Endothelial cell of umbilical vein (primary cell): ENCODE measurements around the gene NTRK2. TPM values are rescaled to one million over a fixed set of nuclear protein-coding genes. Genes with fewer than 3 reads are reported as not detected.

Experiments used
- BruUV-seq: library from RNA; stranded (reverse); fragments of 400-500 nt; replicated peaks from 2 replicates; lab custom pipeline; 2021; lab: Mats Ljungman, UMichigan
- CTCF ChIA-PET: fragments of 300-600, 350-600 bp; sonication (Branson Sonifier 250); formaldehyde crosslinking; loops from one replicate; lab custom pipeline; 2021; ENCODE audit warnings: antibody characterized with exemption, inconsistent platforms; lab: Charles Lee
- POLR2A ChIA-PET: fragments of 300-600, 350-600 bp; sonication (Branson Sonifier 250); formaldehyde crosslinking; loops from one replicate; lab custom pipeline; 2021; ENCODE audit warnings: antibody characterized with exemption, inconsistent platforms; lab: Charles Lee
- DNase-seq: peaks from one replicate; pipeline ENCODE4 v3.0.0-alpha.2; 2011; ENCODE audit warnings: low read depth, low spot score
- FAIRE-seq: peaks from 2 replicates; lab custom pipeline; 2011; peaks lifted over from hg19 to GRCh38; lab: Jason Lieb, UNC
- H2AFZ ChIP-seq: 2 replicates; pipeline ENCODE4 v1.6.0; 2012; ENCODE audit warnings: low read depth, low read length, control low read depth, inconsistent platforms
- H3K27ac ChIP-seq: 2 replicates; pipeline ENCODE4 v1.5.1; 2011; ENCODE audit warnings: low read depth, mild to moderate bottlenecking, control low read depth, low read length, moderate library complexity; ENCODE audit not compliant: insufficient read depth
- H3K27me3 ChIP-seq, 2 experiments: 2 replicates each; pipeline versions ENCODE4 v1.6.0 to v1.6.1; 2011; ENCODE audit warnings: low read length in 2 of 2, mixed read lengths in 1 of 2; ENCODE audit not compliant: control insufficient read depth in 2 of 2, insufficient read depth in 2 of 2
- H3K36me3 ChIP-seq, 2 experiments: 2 replicates in 1 of 2; 3 replicates in 1 of 2; pipeline ENCODE4 v1.5.1; 2011; ENCODE audit warnings: low read length in 2 of 2, mild to moderate bottlenecking in 1 of 2, moderate library complexity in 1 of 2; ENCODE audit not compliant: control insufficient read depth in 2 of 2, insufficient read depth in 2 of 2; ENCODE audit errors: extremely low read depth in 1 of 2
- H3K4me1 ChIP-seq: 3 replicates; pipeline ENCODE4 v1.5.1; 2011; ENCODE audit warnings: mild to moderate bottlenecking, low read length; ENCODE audit not compliant: control insufficient read depth, insufficient read depth; ENCODE audit errors: extremely low read depth
- H3K4me2 ChIP-seq: 2 replicates; pipeline ENCODE4 v1.6.1; 2011; ENCODE audit warnings: low read length, control low read depth, mixed read lengths; ENCODE audit not compliant: insufficient read depth
- H3K4me3 ChIP-seq, 3 experiments: fragments of 200-600 bp in 1 of 3; sonication (generic), shearing (Covaris generic) in 1 of 3; replicated peaks in 1 of 3; 2 replicates each; pipeline ENCODE4 v1.5.1; 2011 to 2016; ENCODE audit warnings: control low read depth in 3 of 3, low read length in 3 of 3, mild to moderate bottlenecking in 2 of 3, inconsistent platforms in 1 of 3, low read depth in 1 of 3, moderate library complexity in 1 of 3; ENCODE audit not compliant: insufficient read depth in 1 of 3
- H3K79me2 ChIP-seq: 2 replicates; pipeline ENCODE4 v1.6.0; 2012; ENCODE audit warnings: low read length, inconsistent platforms; ENCODE audit not compliant: control insufficient read depth, insufficient read depth
- H3K9ac ChIP-seq: replicated peaks from 2 replicates; pipeline ENCODE3; 2011; ENCODE audit warnings: low read length, control low read depth; ENCODE audit not compliant: insufficient read depth; ENCODE audit errors: extremely low read depth
- H3K9me1 ChIP-seq: replicated peaks from 3 replicates; pipeline ENCODE4 v1.6.0; 2011; ENCODE audit warnings: mild to moderate bottlenecking, low read length; ENCODE audit not compliant: control insufficient read depth, insufficient read depth; ENCODE audit errors: extremely low read depth
- H3K9me3 ChIP-seq: replicated peaks from 2 replicates; pipeline ENCODE4 v1.5.1; 2012; ENCODE audit warnings: low read length, inconsistent platforms; ENCODE audit not compliant: control insufficient read depth, insufficient read depth
- H4K20me1 ChIP-seq: replicated peaks from 2 replicates; pipeline ENCODE3; 2011; ENCODE audit warnings: mild to moderate bottlenecking, low read length; ENCODE audit not compliant: control insufficient read depth, insufficient read depth; ENCODE audit errors: extremely low read depth
- CTCF ChIP-seq, 2 donors: IDR thresholded peaks; 1 replicate in 1 of 2; 2 replicates in 1 of 2; pipeline ENCODE4 v1.5.1; 2011; ENCODE audit warnings: low read length in 2 of 2, mild to moderate bottlenecking in 2 of 2, moderate library complexity in 2 of 2, control low read depth in 1 of 2, inconsistent platforms in 1 of 2, low read depth in 1 of 2; ENCODE audit not compliant: insufficient read depth in 1 of 2; ENCODE audit errors: extremely low read depth in 1 of 2
- EZH2 ChIP-seq: IDR thresholded peaks from 2 replicates; pipeline ENCODE4 v1.6.1; 2012; ENCODE audit warnings: borderline replicate concordance, low read depth, mild to moderate bottlenecking, moderate library complexity, low read length, inconsistent platforms; ENCODE audit not compliant: severe bottlenecking
- FOS ChIP-seq: IDR thresholded peaks from 2 replicates; pipeline ENCODE4 v1.6.1; 2011; ENCODE audit warnings: mild to moderate bottlenecking, low read length, moderate library complexity, borderline replicate concordance; ENCODE audit not compliant: insufficient read depth
- GATA2 ChIP-seq: IDR thresholded peaks from 2 replicates; pipeline ENCODE4 v1.7.0; 2011; ENCODE audit warnings: low read depth, mild to moderate bottlenecking, moderate library complexity, mixed read lengths, low read length; ENCODE audit not compliant: insufficient read length, insufficient read depth
- JUN ChIP-seq: IDR thresholded peaks from 2 replicates; pipeline ENCODE4 v1.6.1; 2011; ENCODE audit warnings: borderline replicate concordance, low read depth; ENCODE audit not compliant: insufficient read length, insufficient read depth
- MAX ChIP-seq: IDR thresholded peaks from 2 replicates; pipeline ENCODE4 v1.6.1; 2011; ENCODE audit not compliant: insufficient read depth, insufficient read length
- MYC ChIP-seq: IDR thresholded peaks from one replicate; pipeline ENCODE4 v1.6.1; 2011; ENCODE audit warnings: mild to moderate bottlenecking, low read depth, low read length
- POLR2A ChIP-seq: IDR thresholded peaks from 2 replicates; pipeline ENCODE4 v1.6.1; 2012; ENCODE audit warnings: low read depth, mild to moderate bottlenecking, control low read depth, low read length
- POLR2AphosphoS5 ChIP-seq: IDR thresholded peaks from 2 replicates; pipeline ENCODE4 v1.6.1; 2012; ENCODE audit warnings: low read depth, mild to moderate bottlenecking, control low read depth, low read length, moderate library complexity; ENCODE audit not compliant: insufficient read depth
- dilution Hi-C: fragments of 300-500 bp; cut with MboI; formaldehyde crosslinking; loops from one replicate; pipeline ENCODE4 v1.15.0; 2019; ENCODE audit warnings: low sequenced_read_pairs; ENCODE audit not compliant: extremely low pct_ligation_motif_present
- intact Hi-C: fragments of 100-400 bp; cut with micrococcal nuclease; formaldehyde crosslinking; loops from one replicate; pipeline ENCODE4 v1.10.0; 2022
- polyA plus RNA-seq, 4 experiments: library from polyadenylated mRNA; depleted of rRNA in 3 of 4; stranded (reverse) in 3 of 4; unstranded in 1 of 4; fragments of >200 nt; gene quantifications; 2 replicates each; pipeline versions ENCODE4 v1.2.1 to v1.2.3, GENCODE V29; 2011 to 2012; ENCODE audit warnings: missing spikeins in 1 of 4
- total RNA-seq: library from RNA; stranded (reverse); gene quantifications from 2 replicates; pipeline ENCODE4 v1.2.3, GENCODE V29; 2021

Gene NTRK2
- total and polyA plus RNA-seq, 2 donors (not counting 3 experiments of a cell fraction or from before 2014, with no cell fraction given), result 0.01 to 0.13 TPM

- DNase-seq (no peak), FAIRE-seq (no peak)
- Histone ChIP-seq H3K4me1 (no peaks in the 10 kb centered on the region), H3K79me2 (no peaks in the 10 kb centered on the region), H3K36me3 (no peaks in the 10 kb centered on the region), H4K20me1 (no peaks in the 10 kb centered on the region), H3K9me1 (no peaks in the 10 kb centered on the region), H3K27me3 (no peaks in the 10 kb centered on the region), H3K4me2 (no peak overlapping the region), H3K9me3 (no peaks in the 10 kb centered on the region), H3K9ac (no peak overlapping the region), H2AFZ (no peak overlapping the region), H3K27ac (no peak overlapping the region), H3K4me3 (no peak overlapping the region)
- dilution Hi-C loops, result no loop called here
- intact Hi-C loops, result no loop called here
- ChIA-PET POLR2A (no interaction called here), CTCF (interaction anchor here (1.1 kb wide), 1 partner anchor 25 kb away, joined by 3 read pairs; no protein-coding TSS in a partner anchor)
- BruUV-seq, result no TSS peak
- TF ChIP-seq EZH2 (no peak), MAX (no peak), MYC (no peak), POLR2A (no peak)
These were observed 87.2 kb downstream of the NTRK2 start for GRCh38 chr9:84756731-84757130.

- H3K27ac ChIP-seq, result no peak overlapping the region
- no TSS peak for BruUV-seq
- no peak overlapping the region for H3K9ac ChIP-seq
- FAIRE-seq, result no peak
- H2AFZ ChIP-seq, result no peak overlapping the region
- CTCF ChIA-PET, result no interaction called here
- no peaks in the 10 kb centered on the region for H3K36me3 ChIP-seq
- no peaks in the 10 kb centered on the region for H3K9me3 ChIP-seq
- POLR2A ChIA-PET, result no interaction called here
- no peaks in the 10 kb centered on the region for H3K27me3 ChIP-seq
- no peaks in the 10 kb centered on the region for H3K9me1 ChIP-seq
- intact Hi-C loops (no loop called here), dilution Hi-C loops (no loop called here)
- no peak overlapping the region for H3K4me3 ChIP-seq
- no peaks in the 10 kb centered on the region for H3K79me2 ChIP-seq
- no peaks in the 10 kb centered on the region for H4K20me1 ChIP-seq
- no peak for DNase-seq
- H3K4me2 ChIP-seq, result no peak overlapping the region
- no peaks in the 10 kb centered on the region for H3K4me1 ChIP-seq
- TF ChIP-seq CTCF (IDR thresholded peaks at IDR 0.05; ENCODE audit: extremely low read depth in 1 of 2, insufficient read depth in 1 of 2, low read depth in 1 of 2, low read length in 2 of 2) (no peak), MAX (no peak), FOS (no peak), MYC (no peak), EZH2 (no peak), GATA2 (no peak), POLR2A (no peak), JUN (no peak), POLR2AphosphoS5 (no peak)
These were observed 89.3 kb downstream of the NTRK2 start for GRCh38 chr9:84758817-84759216.
